IPS-15b (cell line): ENCODE results near the gene PAQR5.

Experiments used
- H3K27me3 ChIP-seq: one replicate; pipeline ENCODE4 v1.6.1; 2013; ENCODE audit warnings: low read length; ENCODE audit not compliant: control insufficient read depth, insufficient read depth
- H3K36me3 ChIP-seq: one replicate; pipeline ENCODE4 v1.6.1; 2013; ENCODE audit warnings: low read length; ENCODE audit not compliant: control insufficient read depth, insufficient read depth
- H3K4me1 ChIP-seq: one replicate; pipeline ENCODE4 v1.6.1; 2013; ENCODE audit warnings: mild to moderate bottlenecking, low read length; ENCODE audit not compliant: control insufficient read depth, insufficient read depth
- H3K4me3 ChIP-seq: one replicate; pipeline ENCODE4 v1.5.1; 2013; ENCODE audit warnings: low read depth, low read length
- H3K9ac ChIP-seq: one replicate; pipeline ENCODE4 v1.6.1; 2013; ENCODE audit warnings: low read depth, mild to moderate bottlenecking, low read length
- H3K9me3 ChIP-seq: one replicate; pipeline ENCODE4 v1.6.1; 2013; ENCODE audit warnings: mild to moderate bottlenecking, low read length; ENCODE audit not compliant: control insufficient read depth, insufficient read depth

The PAQR5 gene

GRCh38 chr15:69298697-69299441 lies at the start of gene PAQR5:
TSS of gene PAQR5 (plus strand) at chr15:69298912. CDS start at chr15:69360081, 61,169 bp downstream.
- Histone ChIP-seq H3K4me3 (peak within 1 kb of the TSS; percentile 58), H3K27me3 (peaks cover 35% of the 10 kb centered on the region), H3K4me1 (no peaks in the 10 kb centered on the region), H3K9ac (peak within 1 kb of the TSS; percentile 37), H3K9me3 (no peaks in the 10 kb centered on the region), H3K36me3 (no peaks in the 10 kb centered on the region)

GRCh38 chr15:69253156-69253555 lies 45.6 kb upstream of the PAQR5 start:
- no peaks in the 10 kb centered on the region for H3K36me3 ChIP-seq
- no peak overlapping the region for H3K9ac ChIP-seq
- H3K4me3 ChIP-seq = no peak overlapping the region
- no peaks in the 10 kb centered on the region for H3K9me3 ChIP-seq
- no peaks in the 10 kb centered on the region for H3K4me1 ChIP-seq
- H3K27me3 ChIP-seq = no peaks in the 10 kb centered on the region

GRCh38 chr15:69265347-69265955 lies 33.3 kb upstream of the PAQR5 start:
- H3K9me3 ChIP-seq = no peaks in the 10 kb centered on the region
- no peak overlapping the region for H3K9ac ChIP-seq
- H3K36me3 ChIP-seq = no peaks in the 10 kb centered on the region
- no peaks in the 10 kb centered on the region for H3K4me1 ChIP-seq
- no peak overlapping the region for H3K4me3 ChIP-seq
- H3K27me3 ChIP-seq = no peaks in the 10 kb centered on the region

GRCh38 chr15:69271217-69271616 lies 27.5 kb upstream of the PAQR5 start:
- H3K9ac ChIP-seq = no peak overlapping the region
- no peaks in the 10 kb centered on the region for H3K9me3 ChIP-seq
- H3K27me3 ChIP-seq = no peaks in the 10 kb centered on the region
- H3K4me3 ChIP-seq = no peak overlapping the region
- peaks cover 7% of the 10 kb centered on the region for H3K4me1 ChIP-seq
- H3K36me3 ChIP-seq = no peaks in the 10 kb centered on the region

- Histone ChIP-seq H3K4me3 (no peak overlapping the region), H3K27me3 (no peaks in the 10 kb centered on the region), H3K9me3 (no peaks in the 10 kb centered on the region), H3K9ac (no peak overlapping the region), H3K4me1 (peaks cover 7% of the 10 kb centered on the region), H3K36me3 (no peaks in the 10 kb centered on the region)
Observed at GRCh38 chr15:69272139-69272538, 26.6 kb upstream of the PAQR5 start.

GRCh38 chr15:69272891-69273290 lies 25.8 kb upstream of the PAQR5 start:
- no peak overlapping the region for H3K4me3 ChIP-seq
- H3K27me3 ChIP-seq = no peaks in the 10 kb centered on the region
- no peaks in the 10 kb centered on the region for H3K9me3 ChIP-seq
- H3K36me3 ChIP-seq = no peaks in the 10 kb centered on the region
- H3K9ac ChIP-seq = no peak overlapping the region
- H3K4me1 ChIP-seq = peaks cover 7% of the 10 kb centered on the region

GRCh38 chr15:69275074-69275670 lies 23.5 kb upstream of the PAQR5 start:
- H3K4me3 ChIP-seq = no peak overlapping the region
- no peak overlapping the region for H3K9ac ChIP-seq
- H3K27me3 ChIP-seq = no peaks in the 10 kb centered on the region
- no peaks in the 10 kb centered on the region for H3K36me3 ChIP-seq
- no peaks in the 10 kb centered on the region for H3K9me3 ChIP-seq
- H3K4me1 ChIP-seq = peaks cover 7% of the 10 kb centered on the region

GRCh38 chr15:69275933-69276560 lies 22.7 kb upstream of the PAQR5 start:
- H3K27me3 ChIP-seq = no peaks in the 10 kb centered on the region
- H3K9ac ChIP-seq = no peak overlapping the region
- no peaks in the 10 kb centered on the region for H3K9me3 ChIP-seq
- no peak overlapping the region for H3K4me3 ChIP-seq
- peaks cover 4% of the 10 kb centered on the region for H3K4me1 ChIP-seq
- H3K36me3 ChIP-seq = no peaks in the 10 kb centered on the region

GRCh38 chr15:69277316-69277715 lies 21.4 kb upstream of the PAQR5 start:
- no peaks in the 10 kb centered on the region for H3K36me3 ChIP-seq
- no peaks in the 10 kb centered on the region for H3K9me3 ChIP-seq
- H3K27me3 ChIP-seq = no peaks in the 10 kb centered on the region
- H3K4me3 ChIP-seq = no peak overlapping the region
- no peak overlapping the region for H3K9ac ChIP-seq
- peaks cover 2% of the 10 kb centered on the region for H3K4me1 ChIP-seq

- Histone ChIP-seq H3K9me3 (no peaks in the 10 kb centered on the region), H3K27me3 (no peaks in the 10 kb centered on the region), H3K4me3 (no peak overlapping the region)
Observed at GRCh38 chr15:69279636-69280035, 19.1 kb upstream of the PAQR5 start.

GRCh38 chr15:69280783-69281182 lies 17.9 kb upstream of the PAQR5 start:
- peaks cover under 1% of the 10 kb centered on the region for H3K4me1 ChIP-seq
- H3K4me3 ChIP-seq = no peak overlapping the region
- no peaks in the 10 kb centered on the region for H3K27me3 ChIP-seq
- H3K9ac ChIP-seq = no peak overlapping the region
- H3K9me3 ChIP-seq = no peaks in the 10 kb centered on the region
- no peaks in the 10 kb centered on the region for H3K36me3 ChIP-seq

More at GRCh38 chr15:69279636-69280035, 19.1 kb upstream of the PAQR5 start:
- no peaks in the 10 kb centered on the region for H3K36me3 ChIP-seq
- H3K9ac ChIP-seq = no peak overlapping the region
- peaks cover 2% of the 10 kb centered on the region for H3K4me1 ChIP-seq
